Liver (tissue), 3 donors: ENCODE results near the gene SGPP2.

Experiments used
- GABPA ChIP-seq, 2 donors: IDR thresholded peaks in 1 of 2; conservative IDR thresholded peaks in 1 of 2; 2 replicates each; pipeline ENCODE4 v1.6.1; 2016; ENCODE audit warnings: antibody characterized with exemption in 2 of 2, mild to moderate bottlenecking in 1 of 2, moderate library complexity in 1 of 2
- YY1 ChIP-seq: IDR thresholded peaks from 2 replicates; pipeline ENCODE4 v1.6.1; 2016; ENCODE audit warnings: antibody characterized with exemption, mild to moderate bottlenecking
- TF ChIP-seq, protein P1 (sequence below): IDR thresholded peaks from 2 replicates; pipeline ENCODE4 v1.6.1; 2016; ENCODE audit warnings: antibody characterized with exemption, mild to moderate bottlenecking
- TF ChIP-seq, protein P2 (sequence below): fragments of 150-350 bp; IDR thresholded peaks from 2 replicates; pipeline ENCODE4 v1.5.1; 2017; ENCODE audit warnings: improper control_type of control experiment, low read depth, low read length; ENCODE audit not compliant: missing input control
- donor health status: healthy.
- donor health status: healthy.

DNA sequence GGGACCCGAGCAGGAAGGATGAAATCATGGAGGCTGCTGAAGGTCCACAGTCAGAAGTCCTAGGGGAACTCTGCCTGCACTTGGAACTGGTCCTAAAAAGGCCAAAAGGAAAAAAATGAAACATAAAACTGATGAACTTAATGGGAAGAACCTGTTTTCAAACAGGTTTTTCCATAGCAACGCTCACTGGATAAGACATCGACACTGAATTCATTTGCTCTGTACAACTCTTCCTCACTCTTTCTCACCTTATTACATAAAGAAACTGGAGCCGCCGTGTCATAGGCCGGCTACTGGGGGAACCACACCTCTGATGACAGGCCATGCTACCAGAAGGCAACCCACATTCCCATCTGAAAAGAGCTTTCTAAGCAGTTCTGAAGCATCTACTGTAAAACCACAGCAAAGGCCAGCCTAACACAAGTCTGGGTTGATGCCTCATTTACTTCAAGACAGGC, 147.9 kb downstream of the SGPP2 start:
- TF ChIP-seq YY1 (no peak), GABPA (IDR thresholded peaks at IDR 0.05 in 1 of 2, conservative IDR thresholded peaks at IDR 0.05 in 1 of 2) (no peak)
- TF ChIP-seq, protein P1, sequence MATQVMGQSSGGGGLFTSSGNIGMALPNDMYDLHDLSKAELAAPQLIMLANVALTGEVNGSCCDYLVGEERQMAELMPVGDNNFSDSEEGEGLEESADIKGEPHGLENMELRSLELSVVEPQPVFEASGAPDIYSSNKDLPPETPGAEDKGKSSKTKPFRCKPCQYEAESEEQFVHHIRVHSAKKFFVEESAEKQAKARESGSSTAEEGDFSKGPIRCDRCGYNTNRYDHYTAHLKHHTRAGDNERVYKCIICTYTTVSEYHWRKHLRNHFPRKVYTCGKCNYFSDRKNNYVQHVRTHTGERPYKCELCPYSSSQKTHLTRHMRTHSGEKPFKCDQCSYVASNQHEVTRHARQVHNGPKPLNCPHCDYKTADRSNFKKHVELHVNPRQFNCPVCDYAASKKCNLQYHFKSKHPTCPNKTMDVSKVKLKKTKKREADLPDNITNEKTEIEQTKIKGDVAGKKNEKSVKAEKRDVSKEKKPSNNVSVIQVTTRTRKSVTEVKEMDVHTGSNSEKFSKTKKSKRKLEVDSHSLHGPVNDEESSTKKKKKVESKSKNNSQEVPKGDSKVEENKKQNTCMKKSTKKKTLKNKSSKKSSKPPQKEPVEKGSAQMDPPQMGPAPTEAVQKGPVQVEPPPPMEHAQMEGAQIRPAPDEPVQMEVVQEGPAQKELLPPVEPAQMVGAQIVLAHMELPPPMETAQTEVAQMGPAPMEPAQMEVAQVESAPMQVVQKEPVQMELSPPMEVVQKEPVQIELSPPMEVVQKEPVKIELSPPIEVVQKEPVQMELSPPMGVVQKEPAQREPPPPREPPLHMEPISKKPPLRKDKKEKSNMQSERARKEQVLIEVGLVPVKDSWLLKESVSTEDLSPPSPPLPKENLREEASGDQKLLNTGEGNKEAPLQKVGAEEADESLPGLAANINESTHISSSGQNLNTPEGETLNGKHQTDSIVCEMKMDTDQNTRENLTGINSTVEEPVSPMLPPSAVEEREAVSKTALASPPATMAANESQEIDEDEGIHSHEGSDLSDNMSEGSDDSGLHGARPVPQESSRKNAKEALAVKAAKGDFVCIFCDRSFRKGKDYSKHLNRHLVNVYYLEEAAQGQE: no peak
- TF ChIP-seq, protein P2, sequence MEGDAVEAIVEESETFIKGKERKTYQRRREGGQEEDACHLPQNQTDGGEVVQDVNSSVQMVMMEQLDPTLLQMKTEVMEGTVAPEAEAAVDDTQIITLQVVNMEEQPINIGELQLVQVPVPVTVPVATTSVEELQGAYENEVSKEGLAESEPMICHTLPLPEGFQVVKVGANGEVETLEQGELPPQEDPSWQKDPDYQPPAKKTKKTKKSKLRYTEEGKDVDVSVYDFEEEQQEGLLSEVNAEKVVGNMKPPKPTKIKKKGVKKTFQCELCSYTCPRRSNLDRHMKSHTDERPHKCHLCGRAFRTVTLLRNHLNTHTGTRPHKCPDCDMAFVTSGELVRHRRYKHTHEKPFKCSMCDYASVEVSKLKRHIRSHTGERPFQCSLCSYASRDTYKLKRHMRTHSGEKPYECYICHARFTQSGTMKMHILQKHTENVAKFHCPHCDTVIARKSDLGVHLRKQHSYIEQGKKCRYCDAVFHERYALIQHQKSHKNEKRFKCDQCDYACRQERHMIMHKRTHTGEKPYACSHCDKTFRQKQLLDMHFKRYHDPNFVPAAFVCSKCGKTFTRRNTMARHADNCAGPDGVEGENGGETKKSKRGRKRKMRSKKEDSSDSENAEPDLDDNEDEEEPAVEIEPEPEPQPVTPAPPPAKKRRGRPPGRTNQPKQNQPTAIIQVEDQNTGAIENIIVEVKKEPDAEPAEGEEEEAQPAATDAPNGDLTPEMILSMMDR: no peak
